Neutrophil (primary cell): Measurements from ENCODE around the gene GSPT1.

Source experiments
- H3K27ac ChIP-seq: fragments of 200-600 bp; sonication (generic); 2 replicates; pipeline ENCODE4 v1.5.1; 2016; ENCODE audit warnings: mild to moderate bottlenecking, moderate library complexity
- H3K27me3 ChIP-seq: fragments of 200-600 bp; sonication (generic); 2 replicates; pipeline ENCODE4 v1.6.0; 2016; ENCODE audit warnings: mild to moderate bottlenecking
- H3K36me3 ChIP-seq: fragments of 200-600 bp; sonication (generic); 2 replicates; pipeline ENCODE4 v1.5.1; 2017
- H3K4me1 ChIP-seq, 2 experiments: fragments of 200-600 bp in 1 of 2; sonication (generic) in 1 of 2; 1 replicate in 1 of 2; 2 replicates in 1 of 2; pipeline versions ENCODE4 v1.5.1 to v1.6.1; 2013 to 2016; ENCODE audit warnings: low read depth in 1 of 2, low read length in 1 of 2, mild to moderate bottlenecking in 1 of 2, moderate library complexity in 1 of 2; ENCODE audit not compliant: control insufficient read depth in 1 of 2, insufficient read depth in 1 of 2
- H3K4me3 ChIP-seq, 2 experiments: fragments of 200-600 bp in 1 of 2; sonication (generic) in 1 of 2; 1 replicate in 1 of 2; 2 replicates in 1 of 2; pipeline ENCODE4 v1.5.1; 2013 to 2016; ENCODE audit warnings: low read depth in 1 of 2, low read length in 1 of 2, mild to moderate bottlenecking in 1 of 2, moderate library complexity in 1 of 2
- H3K9me3 ChIP-seq: fragments of 200-600 bp; sonication (generic); 2 replicates; pipeline ENCODE4 v1.5.1; 2016
- TF ChIP-seq, protein P1 (sequence below): fragments of 200-600 bp; sonication (generic); IDR thresholded peaks from 2 replicates; pipeline ENCODE4 v1.5.1; 2016; ENCODE audit warnings: antibody characterized with exemption

Gene GSPT1

DNA sequence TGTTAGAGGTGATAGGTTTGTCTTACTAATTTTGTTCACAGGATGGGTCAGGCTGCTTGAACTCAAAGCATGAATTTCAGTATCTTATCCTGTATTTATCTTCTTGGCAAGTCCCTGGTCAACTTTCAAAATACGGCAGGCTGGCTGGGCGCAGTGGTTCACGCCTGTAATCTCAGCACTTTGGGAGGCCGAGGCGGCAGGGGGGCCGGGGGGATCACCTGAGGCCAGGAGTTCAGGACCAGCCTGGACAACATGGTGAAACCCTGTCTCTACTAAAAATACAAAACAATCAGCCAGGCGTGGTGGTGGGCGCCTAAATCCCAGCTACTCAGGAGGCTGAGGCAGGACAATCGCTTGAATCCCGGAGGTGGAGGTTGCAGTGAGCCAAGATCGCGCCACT lies 39.5 kb downstream of the GSPT1 start:
- H3K4me3 ChIP-seq, result no peak overlapping the region
- no peaks in the 10 kb centered on the region for H3K4me1 ChIP-seq
- H3K27me3 ChIP-seq, result no peaks in the 10 kb centered on the region
- peaks cover 49% of the 10 kb centered on the region for H3K36me3 ChIP-seq
- TF ChIP-seq, protein P1, sequence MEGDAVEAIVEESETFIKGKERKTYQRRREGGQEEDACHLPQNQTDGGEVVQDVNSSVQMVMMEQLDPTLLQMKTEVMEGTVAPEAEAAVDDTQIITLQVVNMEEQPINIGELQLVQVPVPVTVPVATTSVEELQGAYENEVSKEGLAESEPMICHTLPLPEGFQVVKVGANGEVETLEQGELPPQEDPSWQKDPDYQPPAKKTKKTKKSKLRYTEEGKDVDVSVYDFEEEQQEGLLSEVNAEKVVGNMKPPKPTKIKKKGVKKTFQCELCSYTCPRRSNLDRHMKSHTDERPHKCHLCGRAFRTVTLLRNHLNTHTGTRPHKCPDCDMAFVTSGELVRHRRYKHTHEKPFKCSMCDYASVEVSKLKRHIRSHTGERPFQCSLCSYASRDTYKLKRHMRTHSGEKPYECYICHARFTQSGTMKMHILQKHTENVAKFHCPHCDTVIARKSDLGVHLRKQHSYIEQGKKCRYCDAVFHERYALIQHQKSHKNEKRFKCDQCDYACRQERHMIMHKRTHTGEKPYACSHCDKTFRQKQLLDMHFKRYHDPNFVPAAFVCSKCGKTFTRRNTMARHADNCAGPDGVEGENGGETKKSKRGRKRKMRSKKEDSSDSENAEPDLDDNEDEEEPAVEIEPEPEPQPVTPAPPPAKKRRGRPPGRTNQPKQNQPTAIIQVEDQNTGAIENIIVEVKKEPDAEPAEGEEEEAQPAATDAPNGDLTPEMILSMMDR, result no peak
- H3K27ac ChIP-seq, result no peak overlapping the region
- H3K9me3 ChIP-seq, result no peaks in the 10 kb centered on the region

DNA sequence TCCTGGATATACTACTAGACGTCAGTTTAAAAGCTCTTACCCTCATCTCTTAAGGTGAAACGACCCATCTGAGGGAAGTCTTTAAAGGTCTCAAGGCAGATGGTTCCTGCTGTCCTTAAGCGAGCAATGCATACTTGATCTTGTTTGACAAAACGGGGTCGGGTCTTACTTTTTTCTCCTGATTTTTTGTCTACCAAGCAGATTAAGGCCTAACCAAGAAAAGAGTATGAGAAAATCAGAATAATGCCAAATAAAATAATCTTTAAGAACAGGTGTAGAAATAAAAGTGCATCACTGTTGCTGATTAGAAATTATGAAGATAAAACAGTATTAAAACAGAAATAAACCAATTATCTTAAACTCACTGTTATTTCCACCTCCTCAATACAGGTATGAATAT lies 40.0 kb downstream of the GSPT1 start:
- Histone ChIP-seq H3K36me3 (peaks cover 45% of the 10 kb centered on the region), H3K4me1 (no peaks in the 10 kb centered on the region), H3K4me3 (no peak overlapping the region), H3K27me3 (no peaks in the 10 kb centered on the region), H3K9me3 (no peaks in the 10 kb centered on the region), H3K27ac (no peak overlapping the region)
- TF ChIP-seq, protein P1, result no peak

DNA sequence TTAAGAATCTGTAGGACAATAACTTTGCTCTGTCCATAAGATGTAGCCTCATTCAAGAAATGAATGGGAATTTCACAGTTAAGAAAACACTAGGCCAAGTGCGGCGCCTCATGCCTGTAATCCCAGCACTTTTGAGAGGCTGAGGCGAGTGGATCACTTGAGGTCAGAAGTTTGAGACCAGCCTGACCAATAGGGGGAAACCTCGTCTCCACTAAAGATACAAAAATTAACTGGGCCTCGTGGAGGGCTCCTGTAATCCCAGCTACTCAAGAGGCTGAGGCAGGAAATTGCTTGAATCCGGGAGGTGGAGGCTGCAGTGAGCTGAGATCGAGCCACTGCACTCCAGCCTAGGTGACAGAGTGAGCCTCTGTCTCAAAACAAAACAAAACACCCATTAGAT lies 44.6 kb downstream of the GSPT1 start:
- Histone ChIP-seq H3K4me3 (no peak overlapping the region), H3K9me3 (no peaks in the 10 kb centered on the region), H3K27me3 (no peaks in the 10 kb centered on the region), H3K27ac (no peak overlapping the region), H3K4me1 (no peaks in the 10 kb centered on the region), H3K36me3 (peaks cover 41% of the 10 kb centered on the region)
- TF ChIP-seq, protein P1, result no peak

DNA sequence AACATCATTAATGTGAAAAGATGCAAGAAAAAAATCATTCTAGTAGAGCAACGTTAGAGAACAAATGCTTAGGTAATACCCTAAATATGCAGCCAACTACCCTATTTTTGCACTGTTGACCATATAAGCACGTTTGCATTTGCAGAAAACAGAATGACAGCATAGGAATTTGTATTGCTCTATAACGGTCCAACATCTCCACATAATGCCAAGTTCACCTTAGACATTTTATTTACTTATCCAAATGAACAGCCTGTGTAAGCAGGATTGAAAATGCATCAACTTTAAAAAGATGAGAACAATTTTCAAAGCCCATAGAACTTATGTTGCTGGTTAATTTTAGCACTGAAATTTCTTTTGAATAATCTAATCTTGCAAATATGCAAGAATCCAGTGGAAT lies 45.4 kb downstream of the GSPT1 start:
- no peaks in the 10 kb centered on the region for H3K4me1 ChIP-seq
- no peaks in the 10 kb centered on the region for H3K27me3 ChIP-seq
- H3K36me3 ChIP-seq, result peaks cover 34% of the 10 kb centered on the region
- no peaks in the 10 kb centered on the region for H3K9me3 ChIP-seq
- H3K27ac ChIP-seq, result no peak overlapping the region
- TF ChIP-seq, protein P1, result no peak
- no peak overlapping the region for H3K4me3 ChIP-seq

DNA sequence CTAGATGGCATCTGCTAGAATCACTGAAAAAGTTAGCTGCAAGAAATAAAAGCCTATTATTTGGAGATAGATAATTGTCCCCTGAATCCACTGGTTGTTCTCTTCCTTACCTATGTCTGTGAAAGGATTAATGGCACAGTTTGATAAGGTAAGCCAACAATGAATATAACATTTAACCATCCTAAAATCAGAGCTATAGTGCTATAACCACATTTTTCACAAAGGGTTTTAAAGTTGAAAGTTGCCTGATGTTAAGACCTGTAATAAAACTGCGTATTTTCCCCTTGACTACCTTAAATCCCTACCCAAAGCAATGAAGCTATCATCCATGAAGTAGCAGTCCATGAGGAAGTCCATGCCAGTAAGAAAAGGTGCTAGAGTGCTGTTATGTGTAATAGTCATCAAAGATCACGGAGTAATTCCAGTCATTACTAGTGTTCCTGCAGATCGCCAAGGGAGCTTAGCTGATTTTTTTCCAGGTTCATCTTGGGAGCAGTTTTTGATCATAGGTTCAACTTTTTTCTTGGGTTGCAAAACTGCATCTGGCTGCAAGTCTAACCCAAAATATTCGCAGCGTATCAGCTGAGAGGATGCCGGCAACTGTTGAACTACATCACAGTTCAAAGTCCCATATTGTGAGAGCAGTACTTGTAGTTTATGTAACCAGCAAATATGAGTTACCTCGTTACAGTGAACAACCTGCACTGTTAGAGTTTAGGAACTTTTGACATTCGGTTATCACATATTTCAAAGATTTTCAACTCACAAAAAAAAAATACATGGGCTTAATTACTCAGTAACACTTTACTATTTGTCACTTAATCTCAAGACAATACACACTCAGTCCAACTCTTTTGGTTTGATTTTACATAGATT lies 46.2 kb downstream of the GSPT1 start:
- Histone ChIP-seq H3K4me3 (no peak overlapping the region), H3K27me3 (no peaks in the 10 kb centered on the region), H3K9me3 (no peaks in the 10 kb centered on the region), H3K36me3 (peaks cover 26% of the 10 kb centered on the region), H3K27ac (no peak overlapping the region), H3K4me1 (no peaks in the 10 kb centered on the region)
- TF ChIP-seq, protein P1, result no peak
